Cardiac muscle cell (in vitro differentiated cells and primary cell): ENCODE data around the gene DOCK2. TPM values are rescaled to one million over a fixed set of nuclear protein-coding genes. Genes with fewer than 3 reads are reported as not detected.

Experiments
- DNase-seq, 2 donors: peaks; one replicate each; pipeline versions ENCODE4 v3.0.0 to v3.0.0-alpha.2; 2010 to 2017; ENCODE audit warnings: low read depth in 1 of 2, low spot score in 1 of 2
- H3K27ac ChIP-seq: fragments of 200-600 bp; sonication (generic); 2 replicates; pipeline ENCODE4 v1.5.1; 2016
- H3K27me3 ChIP-seq: fragments of 200-600 bp; sonication (generic); 2 replicates; pipeline ENCODE4 v1.6.0; 2016; ENCODE audit warnings: control low read depth
- H3K36me3 ChIP-seq: fragments of 200-600 bp; sonication (generic); 2 replicates; pipeline ENCODE4 v1.5.1; 2016; ENCODE audit warnings: control low read depth
- H3K4me1 ChIP-seq: fragments of 200-600 bp; sonication (generic); 2 replicates; pipeline ENCODE4 v1.8.1; 2017; ENCODE audit warnings: low read depth, mild to moderate bottlenecking, mixed run types
- H3K4me3 ChIP-seq: fragments of 200-600 bp; sonication (generic); 2 replicates; pipeline ENCODE4 v1.5.1; 2016; ENCODE audit warnings: mild to moderate bottlenecking
- H3K9me3 ChIP-seq: fragments of 200-600 bp; sonication (generic); 2 replicates; pipeline ENCODE4 v1.5.1; 2017; ENCODE audit warnings: low read depth, mild to moderate bottlenecking, control low read depth
- polyA plus RNA-seq: library from polyadenylated mRNA; unstranded; fragments of >200 nt; fragmentation: Nextera tagmentation; extraction: Ambion mirVana; gene quantifications from 2 replicates; pipeline ENCODE4 v1.2.1, GENCODE V29; 2016
- total RNA-seq: library from RNA; depleted of rRNA; stranded (reverse); fragments of >200 nt; gene quantifications from 2 replicates; pipeline ENCODE4 v1.2.3, GENCODE V29; 2016
- TF ChIP-seq, protein P1 (sequence below): IDR thresholded peaks from 2 replicates; pipeline ENCODE4 v1.5.1; 2012; ENCODE audit warnings: low read depth, mild to moderate bottlenecking, low read length

Gene DOCK2
- total and polyA plus RNA-seq, 2 experiments from 2014 or later: 3.3 to 6.5 TPM

DNA sequence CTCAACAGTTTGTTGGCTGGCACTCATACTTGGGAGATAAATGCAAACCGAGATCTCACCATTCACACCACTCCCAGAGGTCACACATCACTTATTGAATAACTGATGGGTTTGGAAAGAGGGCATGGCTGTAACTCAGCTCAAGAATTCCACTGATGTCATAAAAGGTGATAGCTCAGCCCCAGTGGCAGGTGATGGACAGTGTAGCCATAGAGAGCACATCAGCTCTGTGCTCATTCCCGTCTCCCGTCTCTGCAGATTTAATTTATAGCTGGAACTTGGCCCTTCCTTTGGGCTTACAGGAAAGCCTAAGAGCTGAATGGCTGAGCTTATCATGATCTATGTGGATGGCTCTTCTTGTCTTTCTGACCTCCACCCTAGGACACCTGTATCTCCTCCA is 283.4 kb downstream of the DOCK2 start:
- Histone ChIP-seq H3K27ac (no peak overlapping the region), H3K36me3 (no peaks in the 10 kb centered on the region), H3K27me3 (no peaks in the 10 kb centered on the region), H3K4me3 (no peak overlapping the region), H3K9me3 (no peaks in the 10 kb centered on the region), H3K4me1 (no peaks in the 10 kb centered on the region)
- TF ChIP-seq, protein P1, sequence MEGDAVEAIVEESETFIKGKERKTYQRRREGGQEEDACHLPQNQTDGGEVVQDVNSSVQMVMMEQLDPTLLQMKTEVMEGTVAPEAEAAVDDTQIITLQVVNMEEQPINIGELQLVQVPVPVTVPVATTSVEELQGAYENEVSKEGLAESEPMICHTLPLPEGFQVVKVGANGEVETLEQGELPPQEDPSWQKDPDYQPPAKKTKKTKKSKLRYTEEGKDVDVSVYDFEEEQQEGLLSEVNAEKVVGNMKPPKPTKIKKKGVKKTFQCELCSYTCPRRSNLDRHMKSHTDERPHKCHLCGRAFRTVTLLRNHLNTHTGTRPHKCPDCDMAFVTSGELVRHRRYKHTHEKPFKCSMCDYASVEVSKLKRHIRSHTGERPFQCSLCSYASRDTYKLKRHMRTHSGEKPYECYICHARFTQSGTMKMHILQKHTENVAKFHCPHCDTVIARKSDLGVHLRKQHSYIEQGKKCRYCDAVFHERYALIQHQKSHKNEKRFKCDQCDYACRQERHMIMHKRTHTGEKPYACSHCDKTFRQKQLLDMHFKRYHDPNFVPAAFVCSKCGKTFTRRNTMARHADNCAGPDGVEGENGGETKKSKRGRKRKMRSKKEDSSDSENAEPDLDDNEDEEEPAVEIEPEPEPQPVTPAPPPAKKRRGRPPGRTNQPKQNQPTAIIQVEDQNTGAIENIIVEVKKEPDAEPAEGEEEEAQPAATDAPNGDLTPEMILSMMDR: no peak
- DNase-seq: no peak

- Histone ChIP-seq H3K4me1 (no peaks in the 10 kb centered on the region), H3K27me3 (no peaks in the 10 kb centered on the region), H3K36me3 (no peaks in the 10 kb centered on the region), H3K27ac (no peak overlapping the region), H3K4me3 (no peak overlapping the region), H3K9me3 (no peaks in the 10 kb centered on the region)
- no peak for DNase-seq
- TF ChIP-seq, protein P1: no peak
Observed at GRCh38 chr5:169921384-169921783, 284.3 kb downstream of the DOCK2 start.

GRCh38 chr5:169921949-169922348 is 284.9 kb downstream of the DOCK2 start:
- no peaks in the 10 kb centered on the region for H3K4me1 ChIP-seq
- no peak for DNase-seq
- H3K9me3 ChIP-seq: no peaks in the 10 kb centered on the region
- H3K27me3 ChIP-seq: no peaks in the 10 kb centered on the region
- no peak overlapping the region for H3K27ac ChIP-seq
- H3K4me3 ChIP-seq: no peak overlapping the region
- TF ChIP-seq, protein P1: no peak
- no peaks in the 10 kb centered on the region for H3K36me3 ChIP-seq

DNA sequence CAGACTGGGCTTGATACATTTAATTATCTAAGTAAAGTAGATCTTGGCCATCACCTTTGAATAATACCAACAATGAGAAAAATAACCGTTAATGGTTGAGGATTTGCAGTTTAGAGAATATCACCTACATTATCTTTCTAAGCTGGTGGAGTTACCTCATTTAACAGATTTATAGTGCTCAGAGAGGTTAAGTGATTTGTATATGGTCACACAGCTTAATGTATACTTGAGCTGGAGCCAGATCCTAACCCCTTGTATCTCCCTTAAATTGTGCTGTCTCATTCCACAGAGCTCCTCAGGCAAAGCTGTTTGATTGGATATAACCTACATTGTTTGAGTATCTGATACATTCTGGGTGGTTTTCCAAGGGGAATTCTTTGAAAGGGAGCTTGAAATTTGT is 285.4 kb downstream of the DOCK2 start:
- Histone ChIP-seq H3K27me3 (no peaks in the 10 kb centered on the region), H3K4me1 (no peaks in the 10 kb centered on the region), H3K27ac (no peak overlapping the region), H3K36me3 (no peaks in the 10 kb centered on the region), H3K9me3 (no peaks in the 10 kb centered on the region), H3K4me3 (no peak overlapping the region)
- TF ChIP-seq, protein P1: no peak
- no peak for DNase-seq

GRCh38 chr5:169923988-169924387 is 286.9 kb downstream of the DOCK2 start:
- DNase-seq: no peak
- H3K9me3 ChIP-seq: no peaks in the 10 kb centered on the region

More at GRCh38 chr5:169923988-169924387, 286.9 kb downstream of the DOCK2 start:
- H3K36me3 ChIP-seq: no peaks in the 10 kb centered on the region
- TF ChIP-seq, protein P1: no peak
- no peaks in the 10 kb centered on the region for H3K27me3 ChIP-seq
- H3K4me3 ChIP-seq: no peak overlapping the region
- H3K4me1 ChIP-seq: no peaks in the 10 kb centered on the region
- H3K27ac ChIP-seq: no peak overlapping the region
